Activated B cell treated with CpG ODN at 0.5 μM for 24 hours (primary cell): ENCODE data around the gene FRS3. TPM values are rescaled to one million over a fixed set of nuclear protein-coding genes. Genes with fewer than 3 reads are reported as not detected.

ENCODE experiments used
- ATAC-seq: fragments of 200-7000 bp; cut with Tn5 transposase; one replicate; pipeline ENCODE4 v1.10.0; 2021; ENCODE audit warnings: low read depth, mild to moderate bottlenecking, moderate library complexity
- CTCF ChIA-PET: fragments of 350-600 bp; sonication (Branson Sonifier 250); formaldehyde crosslinking; loops from one replicate; lab custom pipeline; 2021; ENCODE audit warnings: antibody characterized with exemption; lab: Charles Lee
- POLR2A ChIA-PET: fragments of 350-600 bp; sonication (Branson Sonifier 250); formaldehyde crosslinking; loops from one replicate; lab custom pipeline; 2021; ENCODE audit warnings: antibody characterized with exemption; lab: Charles Lee
- DNase-seq: peaks from one replicate; pipeline ENCODE4 v3.0.0; 2022
- H3K27ac Mint-ChIP-seq: one replicate; pipeline ENCODE4 v1.8.0; 2020; ENCODE audit warnings: mixed read lengths
- H3K27me3 Mint-ChIP-seq: one replicate; pipeline ENCODE4 v1.8.0; 2021; ENCODE audit warnings: mixed read lengths
- H3K36me3 Mint-ChIP-seq: one replicate; pipeline ENCODE4 v1.8.0; 2021; ENCODE audit warnings: low read depth, mixed read lengths
- H3K4me1 Mint-ChIP-seq: one replicate; pipeline ENCODE4 v1.8.0; 2021; ENCODE audit warnings: mixed read lengths
- H3K4me3 Mint-ChIP-seq: one replicate; pipeline ENCODE4 v1.8.0; 2020; ENCODE audit warnings: mild to moderate bottlenecking, mixed read lengths
- H3K9me3 Mint-ChIP-seq: one replicate; pipeline ENCODE4 v1.8.0; 2020; ENCODE audit warnings: mixed read lengths
- intact Hi-C: fragments of 100-400 bp; cut with micrococcal nuclease; formaldehyde crosslinking; loops from one replicate; pipeline ENCODE4 v1.15.1; 2024
- total RNA-seq: library from RNA; stranded (reverse); gene quantifications from 2 replicates; pipeline ENCODE4 v1.2.3, GENCODE V29; 2022
- TF ChIP-seq, protein P1 (sequence below): fragments of 200-600 bp; IDR thresholded peaks from one replicate; pipeline ENCODE4 v1.8.0; 2022; ENCODE audit warnings: antibody characterized with exemption, mild to moderate bottlenecking

Gene FRS3
- total RNA-seq, 1 donor from 2014 or later: 6.7 TPM

DNA sequence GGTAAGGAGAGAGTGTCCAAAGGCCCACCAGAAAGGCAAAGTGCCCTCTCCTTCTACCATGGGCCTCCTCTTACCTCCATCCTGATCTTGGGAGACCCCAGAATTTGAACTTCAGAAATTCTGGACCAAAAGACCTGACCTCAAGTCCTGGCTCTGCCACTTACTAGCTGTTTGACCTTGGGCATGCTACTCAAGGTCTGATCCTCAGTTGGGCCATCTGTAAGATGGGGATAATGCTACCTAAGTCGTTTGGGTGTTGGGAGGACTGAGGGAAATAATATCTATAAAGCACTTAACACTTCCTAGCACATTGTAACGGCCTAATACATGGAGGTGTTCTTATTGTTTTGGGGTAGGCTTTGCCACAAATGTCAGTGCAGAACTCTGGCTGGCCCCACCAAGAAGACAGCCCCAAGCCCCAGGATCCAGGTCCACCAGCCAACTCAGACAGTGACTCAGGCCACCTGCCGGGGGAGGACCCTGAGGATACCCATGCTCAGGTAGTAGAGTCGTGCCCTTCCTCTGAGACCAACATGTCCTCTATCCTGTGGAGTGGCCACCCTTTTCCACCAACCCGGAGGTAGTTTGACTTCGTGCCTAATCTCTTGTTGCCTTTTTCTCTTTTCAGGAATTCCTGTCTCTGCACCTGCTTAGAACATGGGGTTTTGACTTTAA is 3.5 kb upstream of the FRS3 start:
- ATAC-seq (no peak), DNase-seq (no peak)
- no peaks in the 10 kb centered on the region for H3K27me3 Mint-ChIP-seq
- ChIA-PET POLR2A (no interaction called here), CTCF (interaction anchor here (0.6 to 6.7 kb wide), 2 partner anchors 75 to 262 kb away, joined by 3 to 51 read pairs; no protein-coding TSS in a partner anchor)
- peaks cover 36% of the 10 kb centered on the region for H3K4me1 Mint-ChIP-seq
- H3K4me3 Mint-ChIP-seq: no peak overlapping the region
- no peaks in the 10 kb centered on the region for H3K9me3 Mint-ChIP-seq
- H3K36me3 Mint-ChIP-seq: peaks cover 13% of the 10 kb centered on the region
- no peak overlapping the region for H3K27ac Mint-ChIP-seq
- TF ChIP-seq, protein P1, sequence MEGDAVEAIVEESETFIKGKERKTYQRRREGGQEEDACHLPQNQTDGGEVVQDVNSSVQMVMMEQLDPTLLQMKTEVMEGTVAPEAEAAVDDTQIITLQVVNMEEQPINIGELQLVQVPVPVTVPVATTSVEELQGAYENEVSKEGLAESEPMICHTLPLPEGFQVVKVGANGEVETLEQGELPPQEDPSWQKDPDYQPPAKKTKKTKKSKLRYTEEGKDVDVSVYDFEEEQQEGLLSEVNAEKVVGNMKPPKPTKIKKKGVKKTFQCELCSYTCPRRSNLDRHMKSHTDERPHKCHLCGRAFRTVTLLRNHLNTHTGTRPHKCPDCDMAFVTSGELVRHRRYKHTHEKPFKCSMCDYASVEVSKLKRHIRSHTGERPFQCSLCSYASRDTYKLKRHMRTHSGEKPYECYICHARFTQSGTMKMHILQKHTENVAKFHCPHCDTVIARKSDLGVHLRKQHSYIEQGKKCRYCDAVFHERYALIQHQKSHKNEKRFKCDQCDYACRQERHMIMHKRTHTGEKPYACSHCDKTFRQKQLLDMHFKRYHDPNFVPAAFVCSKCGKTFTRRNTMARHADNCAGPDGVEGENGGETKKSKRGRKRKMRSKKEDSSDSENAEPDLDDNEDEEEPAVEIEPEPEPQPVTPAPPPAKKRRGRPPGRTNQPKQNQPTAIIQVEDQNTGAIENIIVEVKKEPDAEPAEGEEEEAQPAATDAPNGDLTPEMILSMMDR: no peak
- intact Hi-C loops: loop anchor here (5.0 to 10.0 kb wide), 2 partner anchors 764 to 1112 kb away; a partner anchor contains a TSS

DNA sequence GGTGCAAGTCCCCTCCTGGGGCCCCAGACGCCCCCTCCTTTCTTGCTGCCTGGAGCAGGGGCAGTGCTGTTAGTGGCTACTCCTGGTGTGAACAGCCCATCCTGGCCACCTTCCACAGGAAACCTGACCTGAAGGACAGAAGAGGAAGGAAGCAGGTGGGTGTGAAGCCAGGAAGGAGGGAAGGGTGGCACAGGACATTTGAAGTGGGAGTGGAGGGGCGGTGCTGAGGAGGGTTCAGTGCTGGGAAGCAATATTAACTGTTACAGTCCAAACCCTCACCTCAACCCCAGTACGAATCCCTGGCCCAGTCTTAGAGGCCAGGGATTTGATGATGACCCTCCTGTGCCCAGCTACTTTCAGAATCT is 1.6 kb upstream of the FRS3 start:
- no peaks in the 10 kb centered on the region for H3K27me3 Mint-ChIP-seq
- peaks cover 7% of the 10 kb centered on the region for H3K36me3 Mint-ChIP-seq
- no peak overlapping the region for H3K27ac Mint-ChIP-seq
- CTCF ChIA-PET: interaction anchor here (0.7 kb wide), 1 partner anchor 48 kb away, joined by 3 read pairs; no protein-coding TSS in a partner anchor
- POLR2A ChIA-PET: interaction anchor here (0.7 kb wide), 1 partner anchor 75 kb away, joined by 3 read pairs; no protein-coding TSS in a partner anchor
- H3K4me1 Mint-ChIP-seq: peaks cover 33% of the 10 kb centered on the region
- H3K9me3 Mint-ChIP-seq: no peaks in the 10 kb centered on the region
- peak overlapping the region; percentile 72 for H3K4me3 Mint-ChIP-seq
- DNase-seq (no peak), ATAC-seq (no peak)
- TF ChIP-seq, protein P1: no peak
- intact Hi-C loops: loop anchor here (2.0 to 10.0 kb wide), 3 partner anchors 355 to 1113 kb away; a partner anchor contains a TSS

DNA sequence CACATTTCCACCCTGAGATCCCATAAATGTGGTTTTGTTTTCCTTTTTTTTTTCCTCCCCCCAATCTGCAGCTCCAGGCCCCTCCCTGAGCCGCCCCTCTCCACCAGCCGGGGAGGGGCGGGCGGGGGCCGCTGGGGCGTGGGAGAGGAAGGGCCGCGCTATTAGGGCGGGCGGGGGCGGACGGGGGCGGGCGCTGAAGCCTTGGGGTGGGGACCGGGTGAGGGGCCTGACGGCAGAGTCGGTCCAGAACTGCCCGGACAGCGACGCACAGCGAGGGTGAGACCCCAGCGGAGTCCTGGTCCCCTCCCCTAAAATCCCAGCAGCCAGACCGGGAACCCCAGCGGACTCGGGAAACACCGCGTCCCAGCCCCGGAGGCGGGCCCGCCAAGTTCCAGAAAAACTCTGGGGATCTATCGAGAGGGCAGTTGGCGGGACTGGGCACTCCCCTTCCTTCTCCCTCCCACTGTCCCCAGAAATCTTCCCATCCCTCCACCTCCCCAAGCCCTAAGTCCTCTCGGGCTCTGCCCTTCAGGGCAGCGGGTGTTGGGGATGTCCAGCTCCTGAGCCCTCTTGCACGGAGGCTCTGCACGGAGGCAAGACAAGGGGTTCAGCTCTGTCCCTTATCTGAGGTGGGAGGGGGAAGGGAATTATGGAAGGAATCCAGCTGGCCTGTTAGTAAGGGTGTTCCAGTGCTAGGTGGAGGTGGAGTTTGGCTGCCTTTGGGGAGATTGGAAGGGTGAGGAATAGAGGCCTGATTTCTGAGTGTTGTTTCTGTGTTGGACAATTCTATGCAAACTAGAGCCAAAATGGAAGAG is 1.1 kb upstream of the FRS3 start, which contains the start of gene PRICKLE4:
TSS of gene PRICKLE4 (plus strand) at position 232 of the 815 bp plus-strand sequence. CDS start 2,692 bp downstream, outside the sequence.
- Mint-ChIP-seq H3K27me3 (no peaks in the 10 kb centered on the region), H3K36me3 (peaks cover 9% of the 10 kb centered on the region), H3K27ac (peak within 1 kb of the TSS; percentile 63), H3K4me1 (peaks cover 28% of the 10 kb centered on the region), H3K4me3 (peak within 1 kb of the TSS; percentile 93), H3K9me3 (no peaks in the 10 kb centered on the region)
- CTCF ChIA-PET: interaction anchor here (1.6 kb wide), 1 partner anchor 43 kb away, joined by 3 read pairs; no protein-coding TSS in a partner anchor
- intact Hi-C loops: loop anchor here (1.0 to 10.0 kb wide), 9 partner anchors 45 to 1114 kb away; partner anchors contain the start of gene TFEB
- DNase-seq: peak; percentile 21
- POLR2A ChIA-PET: interaction anchor here (1.0 kb wide), 1 partner anchor 264 kb away, joined by 4 read pairs; no protein-coding TSS in a partner anchor
- peak; percentile 3 for ATAC-seq
- TF ChIP-seq, protein P1: no peak

DNA sequence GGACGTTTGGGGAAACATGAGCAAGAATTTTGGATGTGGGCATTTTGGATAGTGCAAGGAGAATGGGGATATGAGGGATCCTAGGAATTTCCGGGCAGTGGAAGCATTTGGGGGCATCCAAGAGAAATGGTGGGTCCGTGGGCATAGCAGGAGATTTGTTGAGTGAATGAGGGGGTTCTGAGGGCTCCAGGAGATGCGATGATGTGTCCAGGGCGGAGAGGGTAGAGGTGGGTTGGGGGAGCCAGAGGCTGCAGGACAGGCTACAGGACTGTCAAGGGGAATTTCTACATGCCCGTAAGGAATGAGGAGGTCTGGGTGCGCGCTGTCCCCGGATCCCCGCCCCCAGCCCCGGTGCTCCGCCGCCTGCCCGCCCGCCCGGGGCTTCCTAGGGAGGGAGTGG is 364 bp downstream of the FRS3 start:
- ChIA-PET POLR2A (interaction anchor here (1.0 kb wide), 1 partner anchor 9 kb away, joined by 3 read pairs; no protein-coding TSS in a partner anchor), CTCF (interaction anchor here (1.0 to 1.6 kb wide), 2 partner anchors 42 to 263 kb away, joined by 3 to 4 read pairs; no protein-coding TSS in a partner anchor)
- Mint-ChIP-seq H3K27ac (no peak overlapping the region), H3K4me1 (peaks cover 19% of the 10 kb centered on the region), H3K9me3 (no peaks in the 10 kb centered on the region), H3K4me3 (peak overlapping the region; percentile 88), H3K27me3 (no peaks in the 10 kb centered on the region), H3K36me3 (peaks cover 20% of the 10 kb centered on the region)
- intact Hi-C loops: loop anchor here (1.0 kb wide), 1 partner anchor 8 kb away; the partner anchor contains the start of gene TOMM6
- no peak for DNase-seq
- ATAC-seq: no peak
- TF ChIP-seq, protein P1: no peak
